HL-60/S4 treated with retinoic acid at 250 ng/mL for 4 days and 3 days (cell line): ENCODE data around the gene C14orf180.

Experiments
- in situ Hi-C: fragments of 300-500 bp; cut with MboI; formaldehyde crosslinking; loops from 2 replicates; pipeline ENCODE4 v1.7.0; 2022; ENCODE audit warnings: low sequenced_read_pairs

The C14orf180 gene

DNA sequence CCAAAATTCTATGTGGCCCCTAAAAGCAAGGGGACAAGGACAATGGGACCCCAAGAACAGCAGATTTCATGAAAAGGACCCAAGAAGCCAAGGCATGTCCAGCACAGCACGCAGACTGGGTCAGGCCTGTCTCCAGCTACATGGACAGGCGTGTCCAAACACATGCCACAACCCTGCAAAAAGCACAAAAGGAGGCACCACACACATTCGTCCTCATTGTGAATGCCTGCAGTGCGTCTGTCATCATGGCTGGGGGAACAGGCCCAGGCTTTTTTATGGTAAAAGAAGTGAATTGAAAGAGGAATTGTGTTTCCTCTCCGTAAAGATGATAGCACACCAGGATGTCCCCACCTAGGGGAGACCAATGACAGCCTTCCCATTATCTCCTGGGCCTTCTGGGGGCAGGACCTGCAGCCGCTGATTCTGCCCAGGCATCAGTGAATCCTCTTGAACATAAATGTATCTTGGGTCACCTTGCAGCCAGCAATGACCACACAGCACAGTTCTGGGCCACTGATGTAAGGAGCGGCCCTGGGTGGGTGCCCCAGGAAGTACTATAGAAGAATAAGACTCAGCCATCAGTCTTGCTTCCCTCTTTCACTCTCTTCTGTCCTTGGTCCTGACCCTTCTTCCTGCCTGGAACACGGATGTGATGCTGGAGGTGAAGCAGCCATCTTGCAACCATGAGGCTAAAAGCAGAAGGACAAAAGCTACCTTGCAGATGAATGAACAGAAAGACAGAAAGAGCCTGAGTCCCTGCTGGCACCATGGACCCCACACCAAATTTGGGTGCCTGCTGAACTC, 29.8 kb upstream of the C14orf180 start:
- in situ Hi-C loops, result no loop called here

DNA sequence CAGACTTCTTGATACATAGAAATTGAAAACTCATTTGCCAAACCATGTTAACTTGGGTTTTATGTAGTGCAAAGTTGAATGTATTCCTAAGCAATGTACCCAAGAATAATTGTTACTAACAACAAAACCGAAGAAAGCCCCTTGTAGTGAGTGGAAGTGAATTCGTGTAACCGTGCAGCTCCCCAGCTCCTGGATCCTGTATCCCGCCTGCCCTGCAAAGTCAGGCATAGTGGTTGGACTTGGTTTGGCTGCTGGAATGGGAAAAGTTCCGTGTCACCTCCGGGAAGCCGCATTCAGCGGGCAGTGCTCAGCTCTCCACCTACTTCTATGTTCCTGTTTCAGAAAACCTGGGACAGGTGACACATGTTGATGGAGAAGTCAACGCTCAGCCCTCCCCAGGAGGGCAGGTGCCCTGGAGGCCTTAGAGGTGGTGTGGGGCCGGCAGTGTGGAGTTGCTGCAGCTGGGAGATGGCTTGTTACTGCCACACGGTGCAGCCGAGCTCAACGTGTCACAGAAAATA, 29.2 kb upstream of the C14orf180 start:
- in situ Hi-C loops, result no loop called here

- in situ Hi-C loops, result no loop called here
Observed at GRCh38 chr14:104550861-104551728, 28.5 kb upstream of the C14orf180 start.

- in situ Hi-C loops, result no loop called here
Observed at GRCh38 chr14:104551851-104552737, 27.5 kb upstream of the C14orf180 start.

DNA sequence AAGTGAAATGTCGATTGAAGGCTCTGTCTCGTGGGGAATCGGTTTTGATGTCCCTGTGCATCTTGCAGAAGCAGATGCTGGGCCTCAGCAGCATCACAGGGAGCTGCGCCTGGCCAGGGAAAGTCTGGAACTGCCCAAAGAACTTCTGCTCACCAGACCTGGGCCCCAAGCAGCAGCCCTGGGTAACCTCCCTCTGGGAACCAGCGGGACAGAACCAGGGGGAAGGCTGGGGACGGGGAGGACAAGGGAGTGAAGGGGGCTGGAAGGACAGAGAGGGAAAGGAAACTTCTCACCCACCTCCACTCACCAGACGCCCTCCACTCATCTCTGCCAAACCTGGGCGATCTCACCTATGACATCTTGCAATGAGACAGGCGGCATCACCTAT, 26.8 kb upstream of the C14orf180 start:
- in situ Hi-C loops, result no loop called here

DNA sequence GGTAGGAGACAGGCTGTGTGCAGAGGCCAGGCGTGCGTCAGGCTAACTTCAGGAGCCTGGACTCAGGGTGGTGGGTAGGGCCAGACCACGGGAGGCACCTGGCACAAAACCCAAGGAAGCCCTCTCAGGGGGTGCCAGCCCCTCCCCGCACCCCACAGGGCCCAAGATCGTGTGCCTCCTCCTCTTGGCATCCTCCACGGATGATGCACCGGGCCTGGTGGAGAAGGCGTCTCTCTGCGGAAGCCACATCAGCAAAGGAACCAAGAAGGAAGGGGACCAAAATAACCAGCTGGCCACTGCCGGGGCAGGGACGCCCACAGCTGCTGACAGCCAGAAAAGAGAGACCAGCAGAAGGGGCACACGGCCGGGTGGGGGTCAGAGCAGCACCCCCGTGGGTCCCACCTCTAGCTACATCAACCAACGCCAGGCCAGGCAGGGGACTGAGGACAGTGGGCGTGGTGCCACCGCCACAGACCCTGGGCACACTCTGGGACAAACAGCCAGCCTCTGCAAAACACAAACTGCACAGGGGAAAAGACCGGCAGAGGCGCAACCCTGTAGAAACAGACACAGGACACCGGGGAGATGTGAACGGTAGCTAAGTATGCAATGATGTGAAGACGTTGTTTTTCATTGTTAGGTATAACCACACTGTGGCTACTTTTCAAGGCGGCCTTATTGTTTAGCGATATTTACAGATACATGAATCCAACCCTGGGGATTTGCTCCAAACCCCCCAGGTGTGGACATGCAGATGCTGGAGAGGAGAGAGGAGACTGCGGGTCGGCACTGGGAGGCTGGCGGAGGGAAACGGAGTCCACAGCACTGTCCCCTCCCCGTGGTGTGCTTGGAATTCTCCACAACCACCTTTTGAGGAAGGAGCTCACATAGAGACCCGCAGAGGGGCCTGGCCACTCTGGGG, 26.1 kb upstream of the C14orf180 start:
- in situ Hi-C loops, result no loop called here

GRCh38 chr14:104554088-104554607, 25.4 kb upstream of the C14orf180 start:
- in situ Hi-C loops, result no loop called here

- in situ Hi-C loops, result no loop called here
Observed at GRCh38 chr14:104554608-104555429, 24.7 kb upstream of the C14orf180 start.

GRCh38 chr14:104555430-104556255, 23.9 kb upstream of the C14orf180 start:
- in situ Hi-C loops, result no loop called here

GRCh38 chr14:104556256-104557021, 23.1 kb upstream of the C14orf180 start:
- in situ Hi-C loops, result no loop called here

GRCh38 chr14:104557086-104557485, 22.5 kb upstream of the C14orf180 start:
- in situ Hi-C loops, result no loop called here

DNA sequence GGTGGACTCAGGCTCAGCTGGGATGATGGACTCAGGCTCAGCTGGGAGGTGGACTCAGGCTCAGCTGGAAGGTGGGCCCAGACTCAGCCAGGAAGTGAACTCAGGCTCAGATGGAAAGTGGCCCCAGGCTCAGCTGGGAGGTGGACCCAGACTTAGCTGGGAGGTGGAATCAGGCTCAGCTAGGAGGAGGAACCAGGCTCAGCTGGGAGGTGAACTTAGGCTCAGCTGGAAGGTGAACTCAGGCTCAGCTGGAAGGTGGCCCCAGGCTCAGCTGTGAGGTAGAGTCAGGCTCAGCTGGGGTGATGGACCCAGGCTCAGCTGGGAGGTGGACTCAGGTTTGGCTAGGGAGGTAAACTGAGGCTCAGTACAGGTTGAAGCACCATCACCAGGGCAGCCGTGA, 21.8 kb upstream of the C14orf180 start:
- in situ Hi-C loops, result no loop called here

DNA sequence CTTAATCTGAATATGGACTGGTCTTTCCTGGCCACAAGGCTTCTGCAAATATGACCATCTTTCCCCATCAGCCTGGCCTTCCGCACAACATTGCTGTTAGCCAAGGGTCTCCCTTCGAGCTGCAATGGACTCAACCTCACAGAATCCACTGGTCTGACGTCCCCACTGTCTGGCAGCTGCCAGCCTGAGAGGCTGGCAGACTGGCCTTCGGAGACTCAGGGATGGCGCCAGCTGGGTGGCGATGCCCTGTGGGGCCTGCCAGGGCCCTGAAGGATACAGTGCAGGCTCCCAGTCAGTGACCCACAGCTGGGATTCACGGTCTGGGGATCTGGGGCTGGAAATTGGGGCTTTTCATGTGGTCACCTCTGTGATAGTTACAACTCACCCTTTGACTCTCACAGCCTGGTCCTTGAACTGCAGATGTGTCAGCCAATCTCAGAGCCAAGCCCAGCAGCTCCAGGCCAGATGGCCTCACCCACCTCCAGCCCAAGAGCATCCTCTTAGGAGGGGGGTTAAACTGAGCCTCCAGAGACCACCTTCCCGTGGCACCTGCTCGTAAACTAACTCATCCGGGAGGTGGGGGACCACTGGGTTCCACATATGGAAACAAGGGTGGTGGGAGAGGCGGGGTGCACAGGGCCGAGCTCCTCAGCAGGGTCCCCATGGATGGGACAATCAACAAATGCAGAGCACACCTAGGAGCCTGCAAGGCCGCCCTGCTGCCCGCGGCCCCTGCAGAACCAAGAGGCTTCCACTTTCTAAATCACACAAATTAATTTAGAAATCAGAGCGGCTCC, 21.1 kb upstream of the C14orf180 start:
- in situ Hi-C loops, result no loop called here

DNA sequence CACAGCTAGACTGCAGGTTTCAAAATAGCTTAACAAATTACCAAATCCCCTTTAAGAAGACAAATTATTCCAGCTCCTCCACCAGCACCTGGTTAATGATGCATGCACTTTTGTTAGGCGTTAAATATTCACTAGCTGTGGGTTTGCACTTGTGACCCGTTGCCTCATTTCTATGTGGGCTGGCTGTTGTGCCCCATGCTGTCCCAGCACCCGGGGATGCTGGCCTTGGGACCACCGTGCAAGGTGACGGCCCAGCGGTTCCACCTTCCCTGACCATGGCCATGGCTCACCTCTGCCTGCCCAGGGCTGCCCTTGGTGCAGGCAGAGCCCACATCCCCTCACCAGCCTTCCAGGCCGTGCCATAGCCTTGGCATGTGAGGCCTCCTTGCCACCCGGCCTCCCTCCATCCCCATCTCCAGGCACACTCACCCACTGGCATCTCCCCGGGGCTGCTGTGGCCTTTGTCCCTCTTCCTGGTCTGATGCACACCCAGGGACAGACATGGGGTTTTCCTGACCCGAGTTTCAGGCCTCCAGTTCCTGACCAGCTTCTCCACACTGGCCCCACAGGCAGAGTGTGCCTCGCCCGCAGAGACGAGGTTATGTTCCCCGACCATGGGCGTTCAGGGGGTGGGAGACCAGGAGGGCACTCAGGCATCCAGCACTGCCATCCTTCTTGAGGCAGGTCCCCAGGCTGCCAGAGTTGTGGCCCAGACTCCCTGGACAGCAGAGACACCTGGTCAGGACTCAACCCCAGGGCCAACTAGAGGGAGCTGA, 20.3 kb upstream of the C14orf180 start:
- in situ Hi-C loops, result no loop called here

- in situ Hi-C loops, result no loop called here
Observed at GRCh38 chr14:104559804-104560585, 19.6 kb upstream of the C14orf180 start.
